Thyroid gland (tissue), 4 donors: Measurements from ENCODE around the gene CBLL1. TPM values are rescaled to one million over a fixed set of nuclear protein-coding genes. Genes with fewer than 3 reads are reported as not detected.

Experiments used
- DNase-seq, 2 donors: peaks; one replicate each; pipeline ENCODE4 v3.0.0-alpha.2; 2019
- H3K27ac ChIP-seq, 3 donors: fragments of 200-600 bp; sonication (generic); 1 replicate in 2 of 3; 2 replicates in 1 of 3; pipeline ENCODE4 v1.5.1; 2016 to 2019; ENCODE audit warnings: mild to moderate bottlenecking in 1 of 3, moderate library complexity in 1 of 3
- H3K27me3 ChIP-seq: fragments of 200-600 bp; sonication (generic); one replicate; pipeline ENCODE4 v1.5.1; 2019
- H3K36me3 ChIP-seq, 2 donors: fragments of 200-600 bp; sonication (generic); one replicate each; pipeline ENCODE4 v1.5.1; 2016 to 2019
- H3K4me1 ChIP-seq, 2 donors: fragments of 200-600 bp; sonication (generic); one replicate each; pipeline ENCODE4 v1.5.1; 2017 to 2019
- H3K4me3 ChIP-seq, 3 donors: fragments of 200-600 bp; sonication (generic); replicated peaks in 1 of 3; 1 replicate in 2 of 3; 2 replicates in 1 of 3; pipeline ENCODE4 v1.5.1; 2016; ENCODE audit warnings: mild to moderate bottlenecking in 1 of 3
- H3K9me3 ChIP-seq: fragments of 200-600 bp; sonication (generic); one replicate; pipeline ENCODE4 v1.5.1; 2017
- POLR2A ChIP-seq, 2 donors: fragments of 450-650 bp; IDR thresholded peaks; one replicate each; pipeline ENCODE4 v1.6.1; 2017; ENCODE audit warnings: antibody characterized with exemption in 2 of 2, mild to moderate bottlenecking in 2 of 2, moderate library complexity in 1 of 2
- WGBS, 2 donors: methylation state at CpG; one replicate each; pipeline ENCODE4 v1.1.5; 2017; 5-methylcytosine and 5-hydroxymethylcytosine counted together
- intact Hi-C: fragments of 100-400 bp; cut with DNase I; formaldehyde crosslinking; loops from one replicate; pipeline ENCODE4 v1.15.1; 2023
- total RNA-seq, 4 donors: library from RNA; depleted of rRNA; stranded (reverse); fragments of >200 nt; gene quantifications; one replicate each; pipeline ENCODE4 v1.2.3, GENCODE V29; 2016
- TF ChIP-seq, protein P1 (sequence below), 6 experiments: fragments of 200-600 bp in 3 of 6; fragments of 450-650 bp in 3 of 6; sonication (generic) in 3 of 6; IDR thresholded peaks; one replicate each; pipeline ENCODE4 v1.5.1; 2016 to 2019; ENCODE audit warnings: antibody characterized with exemption in 6 of 6, mild to moderate bottlenecking in 2 of 6, inconsistent platforms in 1 of 6, moderate library complexity in 1 of 6

CBLL1 gene
- total RNA-seq, 4 donors from 2014 or later: 27.0 to 41.6 (median 33.5) TPM

GRCh38 chr7:107711301-107711700, 32.6 kb upstream of the CBLL1 start:
- Histone ChIP-seq H3K4me3 (no peak overlapping the region), H3K36me3 (peaks cover 1 to 2% of the 10 kb centered on the region in 2 donors), H3K4me1 (peaks cover 53 to 63% of the 10 kb centered on the region in 2 donors), H3K27ac (peak overlapping the region; percentile 48 to 95 (median 84)), H3K9me3 (no peaks in the 10 kb centered on the region), H3K27me3 (no peaks in the 10 kb centered on the region)
- 45 to 60% methylated on average over 1 of the region's 1 CpG for WGBS, 2 donors
- TF ChIP-seq POLR2A (IDR thresholded peaks at IDR 0.05): no peak
- TF ChIP-seq, protein P1, sequence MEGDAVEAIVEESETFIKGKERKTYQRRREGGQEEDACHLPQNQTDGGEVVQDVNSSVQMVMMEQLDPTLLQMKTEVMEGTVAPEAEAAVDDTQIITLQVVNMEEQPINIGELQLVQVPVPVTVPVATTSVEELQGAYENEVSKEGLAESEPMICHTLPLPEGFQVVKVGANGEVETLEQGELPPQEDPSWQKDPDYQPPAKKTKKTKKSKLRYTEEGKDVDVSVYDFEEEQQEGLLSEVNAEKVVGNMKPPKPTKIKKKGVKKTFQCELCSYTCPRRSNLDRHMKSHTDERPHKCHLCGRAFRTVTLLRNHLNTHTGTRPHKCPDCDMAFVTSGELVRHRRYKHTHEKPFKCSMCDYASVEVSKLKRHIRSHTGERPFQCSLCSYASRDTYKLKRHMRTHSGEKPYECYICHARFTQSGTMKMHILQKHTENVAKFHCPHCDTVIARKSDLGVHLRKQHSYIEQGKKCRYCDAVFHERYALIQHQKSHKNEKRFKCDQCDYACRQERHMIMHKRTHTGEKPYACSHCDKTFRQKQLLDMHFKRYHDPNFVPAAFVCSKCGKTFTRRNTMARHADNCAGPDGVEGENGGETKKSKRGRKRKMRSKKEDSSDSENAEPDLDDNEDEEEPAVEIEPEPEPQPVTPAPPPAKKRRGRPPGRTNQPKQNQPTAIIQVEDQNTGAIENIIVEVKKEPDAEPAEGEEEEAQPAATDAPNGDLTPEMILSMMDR (IDR thresholded peaks at IDR 0.05): no peak
- intact Hi-C loops: no loop called here
- DNase-seq: no peak

DNA sequence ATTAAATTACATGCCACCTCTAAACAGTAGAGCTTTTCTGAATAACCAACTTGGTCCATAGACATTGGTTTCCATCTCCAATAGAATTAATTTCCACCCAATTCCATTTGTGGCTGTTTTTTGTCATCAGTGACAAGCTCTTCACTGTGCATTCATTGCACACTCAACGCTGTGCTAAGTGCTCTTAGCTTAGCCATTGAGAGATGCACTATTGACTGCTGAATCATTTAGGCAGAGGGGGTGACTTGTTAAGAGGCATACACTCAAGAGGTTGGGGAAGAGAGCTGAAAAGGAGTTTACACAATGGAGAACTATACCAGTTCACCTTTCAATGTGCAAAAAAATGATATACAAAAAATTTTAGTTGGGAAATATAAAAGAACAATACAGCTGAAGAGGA, 31.9 kb upstream of the CBLL1 start:
- WGBS, 2 donors: 22 to 30% methylated on average over 1 of the region's 1 CpG
- intact Hi-C loops: no loop called here
- Histone ChIP-seq H3K9me3 (no peaks in the 10 kb centered on the region), H3K36me3 (no peaks in the 10 kb centered on the region), H3K27me3 (no peaks in the 10 kb centered on the region), H3K27ac (peak overlapping the region; percentile 71 to 95 (median 84)), H3K4me1 (peaks cover 49 to 58% of the 10 kb centered on the region in 2 donors), H3K4me3 (no peak overlapping the region)
- peak; percentile 39 to 62 for DNase-seq
- TF ChIP-seq, protein P1 (IDR thresholded peaks at IDR 0.05): no peak
- TF ChIP-seq POLR2A (IDR thresholded peaks at IDR 0.05): peak in 1 of 2 donors; percentile 72

GRCh38 chr7:107712896-107713295, 31.0 kb upstream of the CBLL1 start:
- TF ChIP-seq POLR2A (IDR thresholded peaks at IDR 0.05): no peak
- TF ChIP-seq, protein P1 (IDR thresholded peaks at IDR 0.05): no peak
- no peaks in the 10 kb centered on the region for H3K27me3 ChIP-seq
- no peak for DNase-seq
- peak overlapping the region; percentile 71 to 93 (median 84) for H3K27ac ChIP-seq
- 81 to 100% methylated on average over 1 of the region's 1 CpG for WGBS, 2 donors
- no peaks in the 10 kb centered on the region for H3K36me3 ChIP-seq
- no peaks in the 10 kb centered on the region for H3K9me3 ChIP-seq
- H3K4me1 ChIP-seq: peaks cover 48 to 54% of the 10 kb centered on the region in 2 donors
- intact Hi-C loops: no loop called here
- H3K4me3 ChIP-seq: no peak overlapping the region

- peak overlapping the region; percentile 71 to 93 (median 84) for H3K27ac ChIP-seq
- H3K4me3 ChIP-seq: no peak overlapping the region
- no peaks in the 10 kb centered on the region for H3K9me3 ChIP-seq
- no peak for DNase-seq
- H3K27me3 ChIP-seq: no peaks in the 10 kb centered on the region
- intact Hi-C loops: no loop called here
- WGBS, 2 donors: 78 to 80% methylated on average over 6 of the region's 6 CpGs
- no peaks in the 10 kb centered on the region for H3K36me3 ChIP-seq
- TF ChIP-seq, protein P1 (IDR thresholded peaks at IDR 0.05): no peak
- peak in 1 of 2 donors; percentile 15 for TF ChIP-seq POLR2A (IDR thresholded peaks at IDR 0.05)
- peaks cover 59 to 72% of the 10 kb centered on the region in 2 donors for H3K4me1 ChIP-seq
Measured at GRCh38 chr7:107715531-107715930, 28.4 kb upstream of the CBLL1 start.

GRCh38 chr7:107718456-107719193, 25.3 kb upstream of the CBLL1 start:
- TF ChIP-seq, protein P1 (IDR thresholded peaks at IDR 0.05): no peak
- TF ChIP-seq POLR2A (IDR thresholded peaks at IDR 0.05): no peak
- no peaks in the 10 kb centered on the region for H3K9me3 ChIP-seq
- no peak for DNase-seq
- no peak overlapping the region for H3K4me3 ChIP-seq
- intact Hi-C loops: no loop called here
- WGBS, 2 donors: 83 to 84% methylated on average over 4 of the region's 4 CpGs
- H3K27me3 ChIP-seq: no peaks in the 10 kb centered on the region
- no peaks in the 10 kb centered on the region for H3K36me3 ChIP-seq
- H3K27ac ChIP-seq: peak overlapping the region; percentile 40 to 93 (median 63)
- peaks cover 45 to 64% of the 10 kb centered on the region in 2 donors for H3K4me1 ChIP-seq
